Activated T-cell treated with anti-CD3 and anti-CD28 coated beads for 1 hour (primary cell): ENCODE results near the gene GRK6.
"Not testable (repeated sequence)": the region's sequence is repeated elsewhere in the genome, so short reads cannot be mapped to it uniquely, and the experiment has no call there.

Source experiments
- DNase-seq: peaks from one replicate; pipeline ENCODE4 v3.0.0-alpha.2; 2020; ENCODE audit warnings: low read depth

The GRK6 gene

GRCh38 chr5:177471610-177472356 lies 45.3 kb downstream of the GRK6 start:
- no peak for DNase-seq

GRCh38 chr5:177472460-177473442 lies 46.3 kb downstream of the GRK6 start:
- DNase-seq, result no peak

DNA sequence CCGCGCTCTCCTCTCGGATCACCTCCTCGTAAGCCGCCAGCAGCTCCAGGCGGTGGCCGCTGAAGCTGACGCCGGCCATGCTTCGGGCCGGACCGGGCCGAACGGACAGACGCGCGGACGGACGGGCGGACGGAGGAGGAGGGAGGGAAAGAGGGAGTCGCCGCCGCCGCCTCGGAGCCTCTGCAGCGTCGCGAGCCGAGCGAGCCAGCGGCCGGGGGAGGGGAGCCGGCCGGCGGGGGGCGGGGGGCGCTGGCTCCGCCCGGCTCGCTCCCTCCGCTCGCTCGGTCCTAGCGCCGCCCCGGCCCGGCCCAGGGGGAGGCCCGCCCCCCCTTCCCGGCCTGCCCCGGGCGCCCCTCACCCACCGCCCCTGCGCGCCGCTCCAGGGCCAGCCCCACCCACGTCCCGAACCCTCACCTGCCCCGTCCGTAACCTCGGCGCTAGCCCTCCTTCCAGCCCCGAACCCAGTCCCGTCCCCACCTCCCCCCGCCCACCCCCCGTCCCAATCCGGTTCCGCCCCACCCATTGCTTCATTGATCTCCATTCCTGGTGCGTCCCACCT lies 47.0 kb downstream of the GRK6 start, which contains the start of gene DBN1:
TSS of gene DBN1 (minus strand) at position 192 of the 559 bp plus-strand sequence. CDS start at position 79, 113 bp downstream.
- no peak for DNase-seq

GRCh38 chr5:177474002-177474476 lies 47.6 kb downstream of the GRK6 start:
- no peak for DNase-seq

DNA sequence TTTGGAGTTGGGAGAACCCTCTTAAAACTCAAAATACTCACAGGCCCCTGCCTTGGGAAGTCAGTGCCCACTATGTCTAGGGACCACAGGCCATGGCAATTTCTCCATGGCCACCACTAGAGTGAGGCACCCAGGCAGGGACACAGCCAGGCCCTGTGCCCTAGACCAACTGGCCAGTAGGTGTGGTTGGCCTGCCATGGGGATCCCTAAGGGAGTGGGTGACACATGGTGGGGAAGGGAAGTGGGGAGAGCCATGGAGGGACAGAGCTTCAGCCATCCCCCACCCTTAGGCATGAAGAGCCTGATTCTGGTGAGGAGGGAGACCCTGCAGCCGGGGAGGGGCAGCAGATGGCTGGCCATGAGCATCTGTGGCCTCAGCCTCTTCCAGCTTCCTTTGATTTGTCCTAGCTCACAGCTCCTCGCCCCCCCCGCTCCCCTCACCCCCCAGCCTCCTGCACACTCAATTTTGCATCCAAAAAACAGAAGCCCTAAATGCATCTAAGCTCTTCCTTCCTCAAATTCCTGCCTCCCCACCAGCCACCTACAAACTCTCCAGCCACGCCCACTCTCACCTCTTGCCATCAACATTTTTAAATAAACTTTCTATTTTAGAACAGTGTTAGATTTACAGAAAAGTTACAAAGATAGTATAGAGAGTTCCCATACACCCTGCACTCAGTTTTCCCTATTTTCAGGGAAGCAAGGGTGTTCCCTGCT lies 48.5 kb downstream of the GRK6 start:
- DNase-seq, result no peak

- DNase-seq, result no peak
Observed at GRCh38 chr5:177475563-177476427, 49.3 kb downstream of the GRK6 start.

GRCh38 chr5:177476531-177477233 lies 50.2 kb downstream of the GRK6 start:
- no peak for DNase-seq

DNA sequence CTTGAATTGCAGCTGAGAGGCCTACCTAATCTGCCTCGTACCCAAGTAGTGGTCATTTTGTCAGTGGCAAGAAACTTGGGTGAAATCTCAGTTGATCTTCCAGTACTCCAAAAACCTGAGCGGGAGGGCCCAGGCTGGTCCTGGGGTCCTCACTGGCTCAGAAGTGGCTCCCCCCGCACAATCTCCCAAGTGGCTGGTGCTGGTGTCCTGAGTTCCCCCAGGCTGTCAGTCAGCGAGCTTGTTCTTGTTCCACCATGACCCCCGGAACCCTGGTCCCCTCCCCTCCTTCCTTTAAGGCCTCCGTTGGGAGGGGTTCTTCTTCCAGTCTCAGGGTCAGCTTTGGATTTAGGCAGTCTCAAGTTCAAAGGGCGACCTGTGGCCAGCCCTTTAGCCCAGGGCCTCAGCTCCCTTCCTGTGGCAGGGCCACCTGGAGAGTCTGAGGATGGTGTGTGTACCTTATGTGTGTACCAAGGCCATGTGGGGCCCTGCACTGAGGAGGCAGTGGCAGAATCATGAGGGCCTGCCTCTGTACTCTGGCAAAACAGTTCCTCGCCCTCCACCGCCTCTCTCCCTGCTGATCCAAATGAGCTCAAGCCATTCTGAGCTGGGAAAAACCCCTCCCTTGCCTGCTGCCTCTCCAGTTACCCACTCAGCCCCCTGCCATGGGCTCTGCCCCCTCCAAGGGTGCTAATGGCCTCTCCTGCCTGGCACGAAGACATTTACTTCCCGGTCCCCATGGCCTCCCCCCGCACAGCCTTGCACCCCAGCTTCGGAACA lies 51.4 kb downstream of the GRK6 start:
- DNase-seq, result no peak

- DNase-seq, result no peak
Observed at GRCh38 chr5:177478711-177479646, 52.5 kb downstream of the GRK6 start.

DNA sequence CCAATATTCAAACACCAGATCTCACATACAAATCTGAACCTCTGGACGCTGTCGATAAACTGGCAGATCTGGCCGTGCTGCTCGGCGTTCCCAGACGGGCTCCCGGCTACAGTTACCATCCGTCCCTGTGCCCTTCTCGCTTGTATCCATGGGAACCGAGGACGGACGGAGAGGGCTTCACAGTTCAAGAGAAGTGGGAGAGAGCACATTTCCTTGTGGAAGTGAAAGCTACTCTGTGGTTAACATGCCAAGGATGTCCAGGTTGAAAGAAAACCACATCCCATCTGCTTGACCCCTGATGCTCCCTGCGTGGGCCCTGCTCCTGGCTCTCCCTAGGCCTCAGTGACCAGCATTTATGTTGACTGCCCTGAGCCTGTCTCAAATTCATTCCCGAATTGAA lies 53.3 kb downstream of the GRK6 start:
- DNase-seq, result no peak

DNA sequence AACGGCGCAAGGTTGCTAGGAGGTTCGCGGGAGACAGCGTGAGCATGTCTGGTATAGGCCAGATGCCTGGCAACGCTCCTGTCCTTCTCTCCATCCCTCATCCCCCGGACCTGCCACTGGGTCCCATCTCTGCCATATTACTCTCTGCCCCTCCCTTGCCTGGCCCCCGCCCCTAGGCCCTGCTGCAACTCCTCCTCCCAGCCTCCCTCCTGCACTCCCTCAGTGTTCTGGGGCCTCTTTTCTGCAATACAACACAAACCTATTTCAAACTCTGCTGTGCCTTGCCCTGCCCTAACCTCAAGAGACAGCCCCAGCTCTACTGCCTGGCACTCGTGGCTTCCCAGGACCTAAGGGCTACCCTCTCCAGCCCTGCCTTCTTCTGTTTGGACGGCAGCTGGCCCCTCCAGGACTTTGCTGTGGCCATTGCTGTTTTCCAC lies 55.9 kb downstream of the GRK6 start:
- DNase-seq, result no peak

DNA sequence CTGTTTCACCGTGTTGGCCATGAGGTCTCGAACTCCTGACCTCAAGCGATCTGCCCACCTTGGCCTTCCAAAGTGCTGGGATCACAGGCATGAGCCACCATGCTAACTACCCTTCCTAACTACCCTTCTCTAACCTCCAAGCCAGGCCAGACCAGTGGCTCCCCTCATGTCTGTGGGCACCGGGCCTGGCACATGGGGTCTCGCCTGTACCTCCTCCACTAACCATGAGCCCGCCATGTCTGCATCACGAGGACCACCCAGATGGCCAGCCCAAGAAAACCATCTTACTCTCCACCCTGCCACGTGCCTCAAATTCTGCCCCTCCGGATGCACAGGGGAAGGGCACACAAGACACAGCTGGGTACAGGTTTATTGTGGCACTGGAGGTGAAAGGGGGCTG lies 56.6 kb downstream of the GRK6 start:
- no peak for DNase-seq

DNA sequence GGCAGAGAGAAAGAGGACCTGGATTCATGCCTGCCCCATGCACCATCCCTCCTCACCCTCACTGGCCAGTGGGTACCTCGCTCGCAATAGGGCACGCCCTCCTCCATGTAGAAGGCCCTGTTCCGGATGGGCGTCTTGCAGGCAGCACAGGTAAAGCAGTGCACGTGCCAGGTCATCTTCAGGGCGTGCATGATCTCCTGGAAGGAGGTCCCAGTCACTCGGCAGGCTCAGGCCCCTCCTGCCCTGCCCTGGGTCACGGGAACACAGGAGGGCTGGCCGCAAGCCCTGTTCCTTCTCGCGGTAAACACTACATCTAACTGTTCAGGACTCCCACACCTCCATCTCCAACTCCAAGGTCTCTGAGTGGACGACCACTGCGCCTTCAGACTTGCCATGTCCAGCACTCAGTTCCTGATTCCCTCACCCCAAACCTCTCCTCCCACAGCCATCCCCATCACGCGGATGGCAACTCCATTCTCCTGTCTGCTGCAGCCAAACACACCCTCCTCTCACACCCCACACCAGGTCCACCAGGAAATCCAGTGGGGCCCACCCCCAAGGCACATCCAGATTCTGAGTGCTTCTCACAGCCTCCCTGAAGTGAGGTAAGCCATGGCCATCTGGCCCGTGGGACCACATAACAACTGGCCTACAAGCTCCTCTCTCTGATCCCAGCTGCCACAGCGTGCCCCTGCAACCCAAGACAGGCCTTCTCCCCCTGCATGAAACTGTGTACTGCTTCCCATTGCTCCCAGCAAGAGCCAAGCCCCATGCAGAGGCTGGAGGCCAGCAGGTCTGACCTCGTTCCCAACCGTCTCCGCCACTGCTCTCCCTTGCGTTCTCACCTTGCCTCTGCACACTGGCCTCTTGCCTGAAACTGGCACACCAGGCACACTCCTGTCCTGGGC lies 57.8 kb downstream of the GRK6 start:
- DNase-seq, result no peak

- no peak for DNase-seq
Observed at GRCh38 chr5:177484902-177485549, 58.5 kb downstream of the GRK6 start.

GRCh38 chr5:177485753-177486152 lies 59.3 kb downstream of the GRK6 start:
- DNase-seq, result not testable (repeated sequence)

- no peak for DNase-seq
Observed at GRCh38 chr5:177486256-177486655, 59.8 kb downstream of the GRK6 start.

- no peak for DNase-seq
Observed at GRCh38 chr5:177487144-177487543, 60.7 kb downstream of the GRK6 start.
